Nephron (organoid): Measurements from ENCODE around the gene CYP8B1.

ENCODE experiments used
- H3K27ac Mint-ChIP-seq, 3 experiments: 2 replicates each; pipeline ENCODE4 v1.8.0; 2020; ENCODE audit warnings: mixed read lengths in 3 of 3, mild to moderate bottlenecking in 2 of 3, moderate library complexity in 1 of 3
- H3K27me3 Mint-ChIP-seq: 2 replicates; pipeline ENCODE4 v1.8.0; 2021; ENCODE audit warnings: low read depth, mild to moderate bottlenecking, moderate library complexity, mixed read lengths
- H3K36me3 Mint-ChIP-seq: 2 replicates; pipeline ENCODE4 v1.8.0; 2020; ENCODE audit warnings: low read depth, mixed read lengths
- H3K4me1 Mint-ChIP-seq: 2 replicates; pipeline ENCODE4 v1.8.0; 2020; ENCODE audit warnings: mixed read lengths
- H3K4me3 Mint-ChIP-seq, 3 experiments: 2 replicates each; pipeline ENCODE4 v1.8.0; 2020; ENCODE audit warnings: mild to moderate bottlenecking in 3 of 3, mixed read lengths in 3 of 3, moderate library complexity in 2 of 3
- H3K9me3 Mint-ChIP-seq: 2 replicates; pipeline ENCODE4 v1.8.0; 2020; ENCODE audit warnings: mixed read lengths
- CTCF ChIP-seq, 3 experiments: fragments of 200-600 bp; sonication (generic); IDR thresholded peaks; one replicate each; pipeline ENCODE4 v1.5.0; 2021; ENCODE audit warnings: antibody characterized with exemption in 3 of 3; ENCODE audit not compliant: unreplicated experiment in 3 of 3

The CYP8B1 gene

GRCh38 chr3:42875325-42876151, at the start of gene CYP8B1:
CYP8B1 (minus strand) TSS chr3:42875879; CDS start chr3:42875816, 63 bp downstream.
- H3K9me3 Mint-ChIP-seq = no peaks in the 10 kb centered on the region
- peaks cover 5% of the 10 kb centered on the region for H3K27me3 Mint-ChIP-seq
- H3K27ac Mint-ChIP-seq = peak within 1 kb of the TSS; percentile 40 to 99 (median 94)
- H3K36me3 Mint-ChIP-seq = no peaks in the 10 kb centered on the region
- H3K4me1 Mint-ChIP-seq = peaks cover 30% of the 10 kb centered on the region
- H3K4me3 Mint-ChIP-seq = no peak within 1 kb of the TSS
- TF ChIP-seq CTCF (IDR thresholded peaks at IDR 0.05; ENCODE audit: unreplicated experiment in 3 of 3) = no peak

GRCh38 chr3:42923606-42924005, 47.9 kb upstream of the CYP8B1 start:
- Mint-ChIP-seq H3K9me3 (peaks cover 10% of the 10 kb centered on the region), H3K27ac (no peak overlapping the region), H3K4me3 (no peak overlapping the region), H3K27me3 (no peaks in the 10 kb centered on the region), H3K4me1 (no peaks in the 10 kb centered on the region), H3K36me3 (no peaks in the 10 kb centered on the region)
- TF ChIP-seq CTCF (IDR thresholded peaks at IDR 0.05; ENCODE audit: unreplicated experiment in 3 of 3) = no peak

GRCh38 chr3:42914771-42915515, 39.3 kb upstream of the CYP8B1 start:
- TF ChIP-seq CTCF (IDR thresholded peaks at IDR 0.05; ENCODE audit: unreplicated experiment in 3 of 3) = no peak
- Mint-ChIP-seq H3K36me3 (peaks cover 11% of the 10 kb centered on the region), H3K4me1 (no peaks in the 10 kb centered on the region), H3K27ac (no peak overlapping the region), H3K4me3 (no peak overlapping the region), H3K27me3 (peaks cover 3% of the 10 kb centered on the region), H3K9me3 (peaks cover 62% of the 10 kb centered on the region)

GRCh38 chr3:42911551-42911950, 35.9 kb upstream of the CYP8B1 start:
- Mint-ChIP-seq H3K36me3 (peaks cover 11% of the 10 kb centered on the region), H3K27ac (no peak overlapping the region), H3K27me3 (peaks cover 8% of the 10 kb centered on the region), H3K9me3 (peaks cover 48% of the 10 kb centered on the region), H3K4me1 (no peaks in the 10 kb centered on the region), H3K4me3 (no peak overlapping the region)
- no peak for TF ChIP-seq CTCF (IDR thresholded peaks at IDR 0.05; ENCODE audit: unreplicated experiment in 3 of 3)

GRCh38 chr3:42908675-42909074, 33.0 kb upstream of the CYP8B1 start:
- Mint-ChIP-seq H3K9me3 (peaks cover 27% of the 10 kb centered on the region), H3K4me3 (no peak overlapping the region), H3K4me1 (no peaks in the 10 kb centered on the region), H3K27ac (no peak overlapping the region), H3K27me3 (peaks cover 13% of the 10 kb centered on the region), H3K36me3 (peaks cover 6% of the 10 kb centered on the region)
- no peak for TF ChIP-seq CTCF (IDR thresholded peaks at IDR 0.05; ENCODE audit: unreplicated experiment in 3 of 3)
